Measurements from ENCODE around the gene DNM3.

The DNM3 gene

GRCh38 chr1:171999756-172000155, 158.5 kb downstream of the DNM3 start:
- TF ChIP-seq POLR2A (IDR thresholded peaks at IDR 0.05; ENCODE audit: low read length): no peak
- TF ChIP-seq GATA1 (IDR thresholded peaks at IDR 0.05; ENCODE audit: low read depth, low read length): no peak
- DNase-seq: no peak

DNA sequence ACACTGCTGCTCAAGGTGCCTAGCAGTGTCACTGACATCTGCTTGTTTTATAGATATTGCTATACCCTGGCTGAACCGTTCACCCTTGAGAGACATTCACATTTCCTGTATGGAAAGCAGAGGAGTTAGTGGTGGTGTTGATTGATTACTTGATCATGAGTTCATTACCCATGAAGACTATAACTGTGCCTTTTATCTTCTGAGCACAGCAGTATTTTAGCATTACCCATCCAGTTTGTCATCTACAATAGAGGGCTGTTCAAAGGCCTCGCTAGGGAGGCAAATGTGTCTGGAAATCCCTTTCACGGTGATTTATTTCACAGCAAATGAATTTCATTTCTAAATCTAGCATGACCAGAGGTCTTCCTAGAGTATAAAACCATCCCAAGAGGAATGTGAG, 160.0 kb downstream of the DNM3 start:
- DNase-seq: no peak
- TF ChIP-seq POLR2A (IDR thresholded peaks at IDR 0.05; ENCODE audit: low read length) (no peak), GATA1 (IDR thresholded peaks at IDR 0.05; ENCODE audit: low read depth, low read length) (no peak)

GRCh38 chr1:172002725-172003345, 161.5 kb downstream of the DNM3 start:
- peak; percentile 51 to 62 for DNase-seq
- no peak for TF ChIP-seq GATA1 (IDR thresholded peaks at IDR 0.05; ENCODE audit: low read depth, low read length)
- no peak for TF ChIP-seq POLR2A (IDR thresholded peaks at IDR 0.05; ENCODE audit: low read length)

DNA sequence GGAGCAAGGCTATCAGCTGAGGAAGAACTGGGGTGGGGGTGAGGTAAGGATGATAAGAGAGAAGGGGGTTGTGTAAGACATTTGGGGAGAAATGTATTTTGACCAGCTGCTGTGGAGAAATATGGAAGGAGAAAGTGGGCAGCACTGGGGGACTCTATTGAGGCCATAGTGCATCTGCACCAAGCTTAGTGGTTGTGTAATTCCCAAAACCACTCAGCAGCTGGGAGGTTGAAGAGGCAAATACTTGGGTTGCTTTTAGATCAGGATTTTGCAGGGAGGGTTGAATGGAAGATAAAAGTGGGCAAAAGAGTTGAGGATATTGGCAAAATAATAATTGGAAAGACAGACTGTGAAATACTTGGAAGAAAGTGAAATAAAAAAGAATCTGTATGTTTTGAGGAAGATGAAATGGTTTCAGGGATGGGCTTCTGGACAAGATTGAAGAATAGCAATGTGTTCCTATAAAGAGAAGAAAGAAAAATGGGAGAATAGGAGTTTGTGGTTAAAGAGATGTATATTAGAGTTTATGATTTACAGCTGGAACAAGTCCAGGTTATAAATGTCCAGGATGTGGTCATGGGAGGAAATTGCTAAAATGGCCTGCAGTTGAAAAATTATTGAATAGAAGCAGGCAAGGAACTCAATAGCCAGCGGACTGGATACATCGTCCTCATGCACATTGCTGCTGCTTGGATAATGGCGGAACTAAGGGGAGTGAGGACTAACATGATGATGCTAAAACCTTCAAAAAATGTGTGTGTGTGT, 162.7 kb downstream of the DNM3 start:
- TF ChIP-seq POLR2A (IDR thresholded peaks at IDR 0.05; ENCODE audit: low read length) (no peak), GATA1 (IDR thresholded peaks at IDR 0.05; ENCODE audit: low read depth, low read length) (no peak)
- DNase-seq: no peak

- TF ChIP-seq GATA1 (IDR thresholded peaks at IDR 0.05; ENCODE audit: low read depth, low read length) (no peak), POLR2A (IDR thresholded peaks at IDR 0.05; ENCODE audit: low read length) (no peak)
- no peak for DNase-seq
Observed at GRCh38 chr1:172004671-172005070, 163.4 kb downstream of the DNM3 start.

DNA sequence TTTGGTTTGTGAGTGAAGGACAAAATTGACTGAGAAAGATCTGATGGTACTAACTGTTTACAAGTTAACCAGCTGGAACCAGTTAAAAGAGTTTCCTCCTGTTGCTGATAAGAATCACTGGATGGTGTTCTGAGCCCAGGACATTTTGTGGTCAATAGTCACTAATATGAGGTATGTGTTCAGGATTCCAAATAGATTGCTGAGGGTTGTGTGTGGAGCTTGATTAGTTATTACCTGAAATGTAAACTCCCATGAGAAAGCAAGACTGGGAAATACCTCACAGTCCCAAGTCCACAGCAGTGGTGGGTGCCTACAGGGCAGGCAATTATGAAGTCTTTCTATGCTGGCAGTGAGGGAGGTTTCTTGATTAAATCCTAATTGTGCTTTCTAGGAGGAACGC, 164.6 kb downstream of the DNM3 start:
- DNase-seq: no peak
- TF ChIP-seq GATA1 (IDR thresholded peaks at IDR 0.05; ENCODE audit: low read depth, low read length): no peak

DNA sequence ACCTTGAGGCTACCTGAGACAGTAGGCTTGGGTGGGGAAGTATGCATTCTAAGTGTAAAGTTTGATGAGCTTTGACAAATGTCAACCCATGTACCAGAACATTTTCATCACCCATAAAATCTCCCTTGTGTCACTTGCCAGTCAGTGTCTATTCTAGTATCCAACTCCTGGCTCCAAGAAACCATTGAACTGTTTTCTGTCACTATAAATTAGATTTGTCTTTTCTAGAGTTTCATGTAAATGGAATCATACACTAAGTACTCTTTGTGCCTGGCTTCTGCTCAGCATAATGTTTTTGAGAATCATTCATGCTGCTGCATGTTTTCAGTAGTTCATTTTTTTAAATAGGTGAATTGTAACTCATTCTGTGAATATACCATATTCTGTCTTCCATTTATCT, 165.4 kb downstream of the DNM3 start:
- no peak for DNase-seq
- TF ChIP-seq GATA1 (IDR thresholded peaks at IDR 0.05; ENCODE audit: low read depth, low read length) (no peak), POLR2A (IDR thresholded peaks at IDR 0.05; ENCODE audit: low read length) (no peak)

- no peak for DNase-seq
- no peak for TF ChIP-seq POLR2A (IDR thresholded peaks at IDR 0.05; ENCODE audit: low read length)
- no peak for TF ChIP-seq GATA1 (IDR thresholded peaks at IDR 0.05; ENCODE audit: low read depth, low read length)
Observed at GRCh38 chr1:172018727-172019311, 177.5 kb downstream of the DNM3 start.

DNA sequence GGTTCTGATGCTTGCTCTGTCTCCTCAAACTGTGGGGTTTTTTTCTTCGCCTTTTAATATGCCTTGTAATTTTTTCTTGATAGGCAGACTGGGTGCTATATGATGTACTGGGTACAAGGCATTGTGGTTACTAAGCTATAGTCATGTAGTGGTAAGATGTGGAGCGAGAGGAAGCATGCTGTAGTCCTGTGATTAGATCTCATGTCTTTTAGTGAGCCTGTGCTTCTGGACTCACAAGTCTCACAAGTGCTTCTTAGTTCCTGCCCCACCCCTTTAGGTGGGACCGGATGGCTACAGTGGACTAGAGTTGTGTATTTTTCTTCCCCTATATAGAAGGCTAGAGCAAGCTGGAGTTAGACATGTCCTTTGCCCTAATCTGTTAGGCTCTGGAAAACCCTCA, 178.7 kb downstream of the DNM3 start:
- TF ChIP-seq POLR2A (IDR thresholded peaks at IDR 0.05; ENCODE audit: low read length) (no peak), GATA1 (IDR thresholded peaks at IDR 0.05; ENCODE audit: low read depth, low read length) (no peak)
- no peak for DNase-seq

DNA sequence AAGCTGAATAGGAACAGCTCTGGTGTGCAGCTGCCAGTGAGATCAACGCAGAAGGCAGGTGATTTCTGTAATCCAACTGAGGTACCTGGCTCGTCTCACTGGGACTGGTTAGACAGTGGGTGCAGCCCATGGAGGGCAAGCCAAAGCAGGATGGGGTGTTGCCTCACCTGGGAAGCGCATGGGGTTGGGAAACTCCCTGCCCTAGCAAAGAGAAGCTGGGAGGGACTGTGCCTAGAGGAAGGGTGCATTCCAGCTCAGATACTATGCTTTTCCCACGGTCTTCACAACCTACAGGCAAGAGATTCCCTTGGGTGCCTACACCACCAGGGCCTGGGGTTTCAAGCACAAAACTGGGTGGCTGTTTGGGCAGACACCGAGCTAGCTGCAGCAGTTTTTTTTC, 183.2 kb downstream of the DNM3 start:
- no peak for DNase-seq
- TF ChIP-seq POLR2A (IDR thresholded peaks at IDR 0.05; ENCODE audit: low read length) (no peak), GATA1 (IDR thresholded peaks at IDR 0.05; ENCODE audit: low read depth, low read length) (no peak)

DNA sequence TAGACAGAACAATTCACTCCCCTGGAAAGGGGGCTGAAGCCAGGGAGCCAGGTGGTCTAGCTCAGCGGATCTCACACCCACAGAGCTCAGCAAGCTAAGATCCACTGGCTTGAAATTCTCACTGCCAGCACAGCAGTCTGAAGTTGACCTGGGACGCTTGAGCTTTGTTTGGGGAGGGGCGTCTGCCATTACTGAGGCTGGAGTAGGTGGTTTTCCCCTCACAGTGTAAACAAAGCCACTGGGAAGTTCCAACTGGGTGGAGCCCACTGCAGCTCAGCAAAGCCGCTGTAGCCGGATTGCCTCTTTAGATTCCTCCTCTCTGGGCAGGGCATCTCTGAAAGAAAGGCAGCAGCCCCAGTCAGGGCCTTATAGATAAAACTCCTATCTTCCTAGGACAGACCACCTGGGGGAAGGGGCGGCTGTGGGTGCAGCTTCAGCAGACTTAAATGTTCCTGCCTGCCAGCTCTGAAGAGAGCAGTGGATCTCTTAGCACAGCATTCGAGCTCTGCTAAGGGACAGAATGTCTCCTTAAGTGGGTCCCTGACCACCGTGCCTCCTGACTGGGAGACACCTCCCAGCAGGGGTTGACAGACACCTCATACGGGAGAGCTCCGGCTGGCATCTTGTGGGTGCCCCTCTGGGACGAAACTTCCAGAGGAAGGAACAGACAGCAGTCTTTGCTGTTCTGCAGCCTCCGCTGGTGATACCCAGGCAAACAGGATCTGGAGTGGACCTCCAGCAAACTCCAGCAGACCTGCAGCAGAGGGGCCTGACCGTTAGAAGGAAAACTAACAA, 183.8 kb downstream of the DNM3 start:
- peak; percentile 8 to 73 for DNase-seq

DNA sequence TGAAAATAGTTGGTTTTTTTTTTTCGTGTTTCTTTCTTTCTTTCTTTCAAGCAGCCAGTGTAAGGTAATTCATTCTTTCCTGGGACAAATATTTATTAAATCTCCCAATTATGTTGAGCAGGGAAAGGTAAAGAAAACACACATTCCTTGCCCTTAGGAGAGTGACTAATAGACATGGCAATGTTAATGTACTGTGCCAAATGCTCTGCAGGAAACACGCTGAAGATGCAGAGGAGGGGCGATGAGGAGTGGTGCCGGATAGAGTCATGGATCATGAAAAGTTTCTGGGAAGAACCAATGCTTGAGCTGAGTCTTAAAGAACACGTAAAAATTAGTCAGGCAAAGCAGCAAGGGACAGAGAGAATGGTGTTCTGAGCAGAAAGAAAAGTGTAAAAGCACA, 199.2 kb downstream of the DNM3 start:
- TF ChIP-seq GATA1 (IDR thresholded peaks at IDR 0.05; ENCODE audit: low read depth, low read length) (no peak), POLR2A (IDR thresholded peaks at IDR 0.05; ENCODE audit: low read length) (no peak)
- DNase-seq: no peak

GRCh38 chr1:172041102-172041501, 199.8 kb downstream of the DNM3 start:
- DNase-seq: no peak
- TF ChIP-seq POLR2A (IDR thresholded peaks at IDR 0.05; ENCODE audit: low read length): no peak
- TF ChIP-seq GATA1 (IDR thresholded peaks at IDR 0.05; ENCODE audit: low read depth, low read length): no peak

DNA sequence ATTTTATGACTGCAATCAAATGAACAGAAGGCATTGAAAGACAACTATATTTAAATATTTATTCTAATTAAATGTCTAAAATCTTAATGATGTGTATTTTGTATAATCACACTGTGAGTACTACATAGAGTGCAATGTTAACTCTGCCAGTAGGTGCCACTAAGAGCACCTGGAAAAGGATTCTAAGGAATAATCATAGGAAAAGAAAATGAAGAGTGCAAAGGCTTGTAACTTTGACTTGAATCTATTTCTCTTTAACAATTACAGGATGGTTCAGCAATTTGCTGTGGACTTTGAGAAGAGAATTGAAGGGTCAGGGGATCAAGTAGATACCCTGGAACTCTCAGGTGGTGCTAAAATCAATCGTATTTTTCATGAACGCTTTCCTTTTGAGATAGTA, 200.4 kb downstream of the DNM3 start:
- TF ChIP-seq POLR2A (IDR thresholded peaks at IDR 0.05; ENCODE audit: low read length) (no peak), GATA1 (IDR thresholded peaks at IDR 0.05; ENCODE audit: low read depth, low read length) (no peak)
- DNase-seq: no peak
